Endometrial microvascular endothelial cells (primary cell): ENCODE measurements around the gene RYK. TPM values are rescaled to one million over a fixed set of nuclear protein-coding genes. Genes with fewer than 3 reads are reported as not detected.

Experiments
- in situ Hi-C: cut with HindIII; loops from 2 replicates; pipeline ENCODE4 v1.10.0; 2017; ENCODE audit warnings: low sequenced_read_pairs, low pct_unique_long_range_greater_than_20kb; ENCODE audit errors: inconsistent ontology term
- total RNA-seq: library from RNA; depleted of rRNA; stranded (reverse); fragments of >200 nt; gene quantifications from one replicate; pipeline ENCODE4 v1.2.3, GENCODE V29; 2015; ENCODE audit errors: inconsistent ontology term

RYK gene
- total RNA-seq, 1 donor from 2014 or later: 60.0 TPM

DNA sequence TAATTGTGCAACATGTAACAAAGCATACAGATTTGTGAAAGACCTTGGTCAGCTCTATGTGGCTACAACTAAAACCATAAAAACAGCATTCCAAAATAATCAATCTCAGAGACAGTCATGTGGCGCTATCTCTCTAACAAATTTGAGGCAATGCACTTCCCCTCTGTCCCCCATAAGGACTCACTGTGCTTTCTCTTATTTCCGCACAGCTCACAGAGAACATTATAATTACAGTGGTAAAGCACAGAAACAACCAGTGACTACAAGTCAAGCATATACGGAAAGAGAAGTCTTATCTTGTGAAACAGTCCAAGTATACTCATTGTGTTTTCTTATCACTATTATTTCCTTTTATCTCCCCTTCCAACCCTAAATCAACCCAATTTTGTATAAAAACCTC, 64.3 kb downstream of the RYK start:
- in situ Hi-C loops: no loop called here

DNA sequence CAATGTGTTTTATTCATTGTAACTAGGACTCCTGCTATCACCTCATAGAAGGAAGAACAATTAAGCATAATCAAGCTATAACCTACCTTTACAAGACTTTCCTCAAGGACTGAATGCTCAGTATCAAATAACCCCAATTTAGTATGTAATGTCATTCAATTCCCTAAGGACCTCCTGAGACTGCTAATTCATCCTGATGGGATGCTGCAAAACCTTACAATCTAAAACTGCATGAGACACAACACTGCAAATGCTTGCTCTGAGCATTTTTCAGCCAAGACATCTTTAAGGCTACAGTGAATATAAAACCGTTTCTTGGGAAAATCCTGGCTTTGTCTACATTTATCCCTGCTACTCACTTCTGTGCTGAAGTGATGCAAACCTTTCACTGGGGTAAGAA, 69.9 kb downstream of the RYK start:
- in situ Hi-C loops: no loop called here

DNA sequence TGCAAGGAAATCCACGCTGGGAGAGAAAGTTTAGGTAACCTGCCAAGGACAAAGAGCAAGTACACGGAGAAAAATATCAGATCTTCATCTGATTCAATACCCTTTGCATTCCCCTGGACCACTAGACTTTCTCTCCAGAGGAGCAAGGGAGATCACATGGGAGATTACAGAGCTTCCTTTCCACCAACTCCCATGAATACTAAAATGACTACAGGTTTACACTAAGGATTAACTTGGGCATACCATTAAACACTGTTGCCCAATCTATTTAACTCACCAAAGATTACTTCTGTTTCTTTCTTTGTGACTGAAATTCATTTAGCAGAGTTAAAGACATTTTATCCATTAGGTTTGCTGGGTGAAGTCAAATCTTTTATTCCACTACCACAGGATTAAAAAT, 71.2 kb downstream of the RYK start:
- in situ Hi-C loops: no loop called here

DNA sequence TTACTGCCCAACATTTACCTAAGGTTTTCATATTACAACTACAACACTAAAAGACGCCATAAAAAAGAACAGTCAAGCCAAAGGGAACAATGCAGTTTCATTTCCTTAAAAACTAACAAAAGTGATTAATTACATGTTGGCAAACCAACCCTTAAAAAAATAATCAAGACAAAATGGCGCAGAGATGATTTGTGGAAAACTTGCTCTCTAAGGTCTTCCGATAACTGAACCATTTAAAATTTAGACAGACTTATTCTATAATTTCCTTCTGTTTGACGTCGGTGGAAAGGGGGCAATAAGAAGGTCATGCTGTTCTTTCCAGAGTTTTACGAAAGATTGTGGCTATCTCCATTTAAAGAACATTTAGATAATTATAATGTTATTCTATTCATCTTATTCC, 87.6 kb downstream of the RYK start:
- in situ Hi-C loops: no loop called here

DNA sequence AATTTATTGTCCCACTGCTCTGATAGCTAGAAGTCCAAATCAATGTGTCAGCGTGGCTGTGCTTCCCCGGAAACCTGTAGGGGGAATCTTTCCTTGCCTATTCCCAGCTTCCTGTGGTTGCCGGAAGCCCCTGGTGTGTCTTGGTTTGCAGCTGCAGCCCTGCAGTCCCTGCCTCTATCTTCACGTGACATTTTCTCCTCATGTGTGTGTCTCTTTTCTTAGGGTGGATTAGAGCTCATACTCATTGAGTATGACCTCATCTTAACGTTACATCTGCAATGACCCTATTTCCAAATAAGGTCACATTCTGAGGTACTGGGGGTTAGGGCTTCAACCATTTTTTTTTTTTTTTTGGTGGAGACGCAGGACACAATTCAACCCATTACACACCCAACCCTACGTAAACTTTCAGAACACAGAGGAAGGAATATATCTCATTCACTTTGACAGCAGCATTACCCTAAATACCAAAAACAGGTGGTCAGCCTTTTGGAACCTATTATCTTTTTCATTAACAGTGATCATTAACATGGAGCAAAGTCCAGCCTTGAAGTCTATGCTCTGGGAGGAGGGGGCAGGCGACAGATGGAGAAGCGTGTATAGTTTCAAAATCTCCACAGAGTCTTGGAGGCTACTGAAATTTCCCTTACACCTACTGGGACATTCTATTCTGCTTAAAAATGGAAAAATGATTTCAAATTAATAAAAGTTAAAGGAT, 88.6 kb downstream of the RYK start:
- in situ Hi-C loops: no loop called here

DNA sequence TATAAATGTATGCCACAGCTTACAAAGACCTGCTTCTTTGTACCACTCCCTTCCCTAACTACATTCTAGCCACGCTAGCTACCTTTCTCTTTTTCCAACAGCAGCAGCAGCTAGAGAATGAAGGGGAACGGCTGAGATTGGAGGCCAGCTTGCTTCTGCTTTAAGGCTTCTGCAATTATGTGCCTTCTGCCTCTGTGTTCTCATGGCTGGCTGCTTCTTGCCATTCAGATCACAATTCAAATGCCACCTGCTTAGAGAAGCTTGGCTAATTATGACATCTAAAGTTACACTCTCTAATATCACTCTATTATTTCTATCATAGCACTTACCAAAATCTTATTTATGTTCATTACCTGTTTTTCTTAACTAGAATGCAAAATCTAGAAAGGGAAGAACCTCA, 95.2 kb downstream of the RYK start:
- in situ Hi-C loops: no loop called here

DNA sequence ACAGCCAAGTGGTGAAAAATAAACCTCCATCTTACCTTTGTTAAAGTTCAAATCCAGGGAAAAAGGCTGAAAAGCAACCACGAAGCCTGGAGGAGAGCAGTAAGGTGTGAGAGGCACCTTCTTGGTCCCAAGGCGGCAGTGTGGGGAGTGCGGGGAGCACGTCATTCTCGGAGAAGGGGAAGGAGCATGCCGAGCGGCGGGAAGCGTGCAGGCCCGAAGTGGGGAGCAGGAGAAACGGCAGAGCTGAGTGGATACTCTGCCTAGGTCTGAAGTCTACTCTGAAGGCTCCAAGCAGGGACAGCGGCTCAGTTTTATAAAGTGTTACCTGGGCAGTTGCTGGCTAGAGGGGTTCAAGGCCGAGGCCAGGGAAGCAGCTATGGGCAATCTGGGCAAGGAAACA, 96.9 kb downstream of the RYK start:
- in situ Hi-C loops: no loop called here

DNA sequence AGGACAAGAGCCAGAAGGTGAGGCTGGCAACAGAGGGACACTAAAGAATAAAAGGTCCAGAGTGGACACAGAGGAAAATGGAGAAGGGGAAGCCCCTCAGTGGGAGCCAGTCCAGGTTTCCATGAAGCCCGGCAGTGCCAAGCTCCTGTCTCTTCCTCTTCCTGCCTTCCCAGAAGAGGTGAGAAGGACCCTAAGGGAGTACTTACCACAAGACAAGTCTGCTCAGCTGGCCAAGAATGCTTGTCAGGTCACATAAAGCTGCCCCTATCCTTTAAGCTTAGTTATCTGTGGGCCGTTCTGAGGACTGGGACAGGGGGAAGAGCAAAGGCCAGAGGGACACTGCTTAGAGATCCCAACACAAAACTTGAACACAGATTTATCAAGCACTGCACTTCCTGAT, 100.2 kb downstream of the RYK start:
- in situ Hi-C loops: no loop called here

DNA sequence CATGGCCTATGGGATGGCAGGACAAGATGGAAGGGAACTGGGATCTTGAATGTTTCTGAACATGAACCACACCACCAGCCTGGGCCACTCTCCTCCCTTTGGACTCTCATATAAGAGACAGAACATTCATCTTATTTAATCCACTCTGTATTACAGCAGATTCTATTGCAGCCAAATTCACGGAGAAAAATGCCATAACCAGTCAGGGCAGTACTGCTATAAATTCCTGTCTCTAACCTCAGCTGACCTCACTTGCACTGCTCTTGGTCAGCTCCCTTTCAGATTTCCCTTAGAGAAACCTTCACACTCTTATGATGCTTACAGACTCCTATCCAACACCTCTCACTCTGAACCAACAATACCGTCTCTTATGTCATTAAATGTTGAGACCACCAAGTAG, 101.4 kb downstream of the RYK start:
- in situ Hi-C loops: no loop called here

DNA sequence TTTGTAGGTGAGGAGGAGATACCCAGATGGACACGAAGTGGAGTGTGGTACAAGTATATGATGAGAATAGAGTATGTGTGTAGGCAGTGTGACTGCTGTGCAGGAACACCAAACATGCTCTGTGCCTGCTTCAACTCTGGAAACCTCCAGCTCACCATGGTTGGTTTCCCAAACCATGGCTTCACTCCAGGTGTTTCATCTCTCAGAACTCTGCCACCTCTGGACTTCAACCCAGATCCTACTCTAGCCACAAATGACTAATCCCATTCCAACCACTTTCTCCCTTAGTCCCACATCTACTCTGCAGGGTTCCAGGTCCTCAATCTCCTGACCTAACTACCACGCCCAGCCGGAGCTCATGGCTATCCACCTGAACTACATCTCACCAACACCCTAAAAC, 102.1 kb downstream of the RYK start:
- in situ Hi-C loops: no loop called here

DNA sequence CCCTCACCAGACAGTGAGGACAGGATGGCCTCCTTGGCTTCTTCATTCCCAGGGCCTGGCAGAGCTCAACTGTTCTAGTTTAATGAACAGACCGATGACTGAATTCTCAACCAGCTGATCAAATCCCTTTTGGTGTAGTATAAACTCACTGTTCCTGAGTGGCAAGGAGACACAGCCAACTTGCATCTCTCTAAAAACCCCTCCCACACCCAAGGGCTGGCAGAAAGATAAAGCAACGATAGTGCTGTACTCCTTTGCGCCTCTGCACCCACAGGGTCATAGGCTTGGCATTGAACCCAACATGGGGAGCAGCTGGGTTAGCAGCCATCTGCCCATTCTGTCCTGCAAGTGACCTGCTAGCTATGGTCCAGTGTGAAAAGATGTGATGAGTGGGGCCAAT, 103.2 kb downstream of the RYK start:
- in situ Hi-C loops: no loop called here

DNA sequence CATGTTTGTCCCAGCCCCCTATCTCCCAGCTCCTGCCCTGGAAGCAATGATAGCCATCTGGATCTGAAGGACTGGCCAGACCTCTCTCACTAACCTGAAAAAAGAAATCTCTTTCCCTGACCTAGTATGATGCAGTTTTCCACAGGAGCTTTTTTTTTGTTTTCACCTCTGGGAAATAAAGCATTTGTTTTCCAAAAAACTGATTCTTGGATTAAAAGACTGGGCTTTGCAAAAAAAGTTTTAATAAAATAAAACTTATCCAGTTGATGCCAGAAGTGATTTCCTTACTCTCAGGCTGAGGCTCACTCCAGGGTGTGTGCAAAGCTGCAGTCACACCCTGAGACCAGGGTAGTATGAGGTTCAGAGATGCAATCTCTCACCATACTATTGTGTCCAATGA, 104.0 kb downstream of the RYK start:
- in situ Hi-C loops: no loop called here

DNA sequence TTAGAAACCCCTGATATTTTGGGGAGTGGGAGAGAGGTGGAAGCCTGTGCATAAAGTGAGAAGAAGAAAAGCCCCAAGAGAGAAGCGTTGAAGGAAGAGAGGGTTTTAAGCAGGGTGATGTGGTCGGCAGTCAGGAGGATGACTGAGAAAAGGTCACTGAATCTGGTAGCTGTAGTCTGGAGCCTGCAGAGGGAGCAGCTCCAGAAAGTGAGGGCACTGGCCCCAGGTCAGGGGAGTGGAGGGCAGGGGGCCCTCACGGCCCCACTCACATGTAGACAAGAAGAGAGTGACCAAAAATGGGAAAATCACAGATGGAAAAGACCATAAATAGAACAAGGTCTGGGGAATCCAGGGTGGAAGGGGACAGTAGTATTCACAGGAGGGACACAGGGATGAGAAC, 105.5 kb downstream of the RYK start:
- in situ Hi-C loops: no loop called here

DNA sequence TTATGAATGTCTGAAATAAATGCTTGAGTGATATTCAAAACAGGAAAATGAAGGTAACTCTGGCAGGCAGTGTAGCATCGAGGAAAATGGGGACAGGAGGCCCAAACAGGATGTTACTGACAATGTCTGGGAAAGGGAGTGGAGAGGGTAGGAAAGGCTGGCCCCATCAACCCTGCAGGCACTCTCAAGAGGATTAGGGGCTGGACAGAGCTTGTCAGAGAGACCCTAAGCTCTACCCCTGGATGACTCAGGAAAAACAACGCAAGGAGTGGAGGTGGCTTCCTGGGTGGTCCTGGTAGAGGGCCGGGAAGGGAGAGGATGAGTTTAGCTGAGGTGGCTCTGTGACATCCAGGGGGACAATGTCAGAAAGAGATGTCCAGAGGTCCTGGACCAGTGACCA, 106.0 kb downstream of the RYK start:
- in situ Hi-C loops: no loop called here

DNA sequence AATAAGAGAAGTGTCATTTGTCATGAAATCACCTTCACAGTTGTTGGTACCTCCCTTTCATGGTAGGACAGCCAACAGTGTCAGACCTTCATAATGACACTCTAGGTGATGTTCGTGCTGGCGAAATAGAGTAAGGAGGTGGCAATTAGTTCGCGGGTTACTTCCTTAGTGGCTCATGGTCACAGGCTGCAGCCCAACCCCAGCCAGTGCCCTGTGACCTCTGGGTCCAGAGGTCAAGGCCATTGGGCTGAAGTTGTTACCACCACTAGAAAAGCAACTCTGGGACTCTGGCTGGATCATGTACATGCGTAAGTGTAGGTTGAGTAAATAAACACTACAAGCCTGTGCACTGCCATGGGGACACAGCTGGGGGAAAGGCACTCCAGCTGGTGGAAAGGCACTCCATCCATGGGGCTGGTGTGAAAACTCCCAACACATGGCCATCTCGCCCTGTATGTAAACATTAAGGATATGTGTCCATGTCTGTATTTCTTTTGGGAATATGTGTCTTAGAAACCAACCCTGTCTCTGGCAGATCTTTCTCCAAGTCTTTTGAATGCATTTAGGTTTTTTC, 106.7 kb downstream of the RYK start:
- in situ Hi-C loops: no loop called here

DNA sequence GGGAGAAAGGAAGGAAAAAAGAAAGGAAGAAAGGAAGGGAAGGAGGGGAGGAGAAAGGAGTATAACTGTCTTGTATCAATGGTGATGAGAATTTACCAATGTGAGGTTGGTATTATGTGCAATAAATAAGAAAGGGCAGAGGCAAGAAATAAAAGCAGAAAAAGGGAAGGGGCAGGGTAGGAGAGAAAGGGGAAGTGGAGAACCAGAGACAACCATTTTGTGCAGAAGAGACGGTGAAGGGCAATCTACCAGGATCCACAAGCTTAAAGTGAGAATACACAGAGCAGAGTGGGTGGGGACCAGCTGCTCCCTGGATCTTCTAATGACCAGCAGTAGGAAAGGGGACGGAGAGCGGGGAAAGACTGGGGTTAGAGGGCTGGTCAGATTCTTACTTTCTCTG, 114.1 kb downstream of the RYK start:
- in situ Hi-C loops: no loop called here

DNA sequence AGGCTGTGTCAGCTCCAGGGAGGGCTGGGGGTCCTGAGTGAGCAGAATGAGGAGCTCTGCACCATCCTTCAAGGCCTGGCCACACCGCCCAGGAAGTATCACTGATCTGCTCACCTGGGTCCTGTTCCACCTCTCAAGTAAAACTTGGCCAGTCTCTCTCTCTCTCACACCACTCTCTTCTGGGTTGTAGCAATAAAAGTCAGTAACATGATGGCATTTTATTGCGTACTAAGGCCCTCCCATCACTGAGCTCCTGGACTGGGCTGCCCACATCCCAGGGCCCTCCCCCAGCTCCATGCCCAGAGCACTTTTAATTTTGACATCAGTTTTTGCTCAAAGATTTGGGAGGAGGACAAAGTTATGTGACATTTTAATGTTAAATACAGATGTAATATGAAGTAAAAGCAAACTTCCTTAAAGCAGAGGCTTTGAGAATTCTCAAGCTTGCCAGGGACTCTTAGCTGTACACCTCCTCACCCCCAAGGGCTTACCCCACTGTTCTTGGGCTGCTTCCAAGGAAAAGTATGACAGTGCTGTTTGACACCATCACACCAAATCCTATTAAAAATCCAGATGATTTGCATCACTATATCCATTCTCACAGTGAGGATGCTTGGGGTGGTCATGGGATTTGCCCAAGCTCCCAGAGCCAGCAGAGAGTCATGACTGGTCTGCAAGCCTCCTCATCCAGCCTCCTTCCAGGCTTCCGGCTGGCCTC, 115.8 kb downstream of the RYK start:
- in situ Hi-C loops: no loop called here

DNA sequence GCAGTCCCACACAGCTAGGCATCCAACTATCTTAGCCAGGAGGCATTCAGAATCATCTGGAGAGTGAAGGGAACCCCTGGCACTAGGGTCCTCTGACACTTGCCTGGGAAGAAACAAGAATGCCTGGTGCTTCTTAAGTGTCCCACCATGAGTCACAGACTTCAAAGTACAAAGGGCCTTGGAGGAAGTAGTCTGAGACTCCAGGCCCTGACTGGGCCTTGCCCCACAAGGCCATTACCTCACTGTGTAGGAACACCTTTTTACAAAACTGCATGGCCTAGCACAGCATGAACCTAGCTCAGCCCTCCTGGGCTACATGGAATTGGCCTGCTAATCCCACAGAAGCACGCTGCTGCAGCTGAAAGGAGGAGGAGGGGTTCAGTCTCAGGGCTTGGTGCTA, 116.4 kb downstream of the RYK start:
- in situ Hi-C loops: no loop called here

DNA sequence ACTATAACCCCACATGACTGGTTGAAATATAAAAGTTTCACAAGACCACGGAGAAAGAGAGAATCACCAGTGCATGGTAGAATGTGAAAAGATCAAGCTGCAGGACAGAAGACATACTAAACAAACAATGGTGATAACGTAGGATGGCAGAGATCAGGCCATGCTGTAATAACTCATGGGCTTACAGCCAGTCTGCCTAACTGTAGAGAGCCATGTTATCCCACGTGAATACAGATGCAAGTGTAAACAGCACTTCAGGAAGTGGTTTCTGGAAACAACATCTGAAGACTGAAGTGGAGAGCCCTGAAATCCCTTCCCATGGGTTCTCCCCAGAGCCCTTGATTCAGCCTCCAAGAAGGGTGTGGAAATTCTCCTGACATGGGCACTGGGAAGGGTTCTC, 117.7 kb downstream of the RYK start:
- in situ Hi-C loops: no loop called here

DNA sequence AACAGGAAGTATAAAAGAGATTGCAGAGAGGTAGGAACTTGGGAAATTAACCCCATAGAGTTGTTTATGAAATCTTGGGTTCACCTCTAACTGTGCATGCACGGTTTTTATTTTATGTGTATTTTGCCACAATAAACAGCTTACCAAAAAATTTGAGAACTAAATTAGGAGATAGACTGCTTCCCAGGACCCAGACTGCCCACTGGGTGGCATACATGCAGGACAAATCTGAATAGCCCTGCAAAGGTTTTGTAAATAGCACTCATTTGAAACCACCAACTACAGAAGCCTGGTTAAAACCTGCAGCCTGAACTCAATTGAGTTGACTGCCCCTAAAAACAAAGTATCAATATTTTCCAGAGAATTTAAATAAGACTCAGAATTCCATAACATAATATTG, 124.5 kb downstream of the RYK start:
- in situ Hi-C loops: no loop called here
